HL-60 (cell line): ENCODE data around the gene PRR7.
A peak's percentile ranks its signal among the peaks of the same experiment; 100 is the strongest.

Experiments used
- DNase-seq, 2 experiments: peaks; one replicate each; pipeline ENCODE4 v3.0.0-alpha.2; 2010 to 2020; ENCODE audit warnings: low read depth in 1 of 2, low spot score in 1 of 2
- H3K27ac ChIP-seq: fragments of 250-450 bp; sonication (Bioruptor Pico); replicated peaks from 2 replicates; pipeline ENCODE4 v1.5.1; 2020; ENCODE audit warnings: mild to moderate bottlenecking, moderate library complexity
- H3K27me3 ChIP-seq: fragments of 250-450 bp; sonication (Bioruptor Pico); 2 replicates; pipeline ENCODE4 v1.5.1; 2021; ENCODE audit warnings: mild to moderate bottlenecking, moderate library complexity; ENCODE audit not compliant: insufficient read depth, poor library complexity, severe bottlenecking
- H3K4me3 ChIP-seq: replicated peaks from 2 replicates; pipeline ENCODE4 v1.5.1; 2011; ENCODE audit warnings: mild to moderate bottlenecking, control low read depth, low read length; ENCODE audit not compliant: insufficient read depth
- CTCF ChIP-seq: IDR thresholded peaks from one replicate; pipeline ENCODE4 v1.5.1; 2011; ENCODE audit warnings: low read length, control low read depth, inconsistent platforms; ENCODE audit not compliant: insufficient read depth
- GABPA ChIP-seq: IDR thresholded peaks from 2 replicates; pipeline ENCODE4 v1.6.1; 2012; ENCODE audit warnings: low read depth
- POLR2AphosphoS5 ChIP-seq: IDR thresholded peaks from 2 replicates; pipeline ENCODE4 v1.6.1; 2012; ENCODE audit warnings: low read depth
- REST ChIP-seq: IDR thresholded peaks from 2 replicates; pipeline ENCODE4 v1.6.1; 2012; ENCODE audit warnings: low read depth; ENCODE audit not compliant: insufficient replicate concordance
- SPI1 ChIP-seq: IDR thresholded peaks from 2 replicates; pipeline ENCODE4 v1.6.1; 2012; ENCODE audit warnings: low read depth, mild to moderate bottlenecking, borderline replicate concordance

PRR7 gene

GRCh38 chr5:177478711-177479646 lies 32.4 kb downstream of the PRR7 start:
- Histone ChIP-seq H3K4me3 (no peak overlapping the region), H3K27ac (peak overlapping the region; percentile 83), H3K27me3 (no peaks in the 10 kb centered on the region)
- TF ChIP-seq POLR2AphosphoS5 (peak; percentile 66), SPI1 (peak; percentile 75; the same call in 1 of the 2 replicates), GABPA (no peak)
- DNase-seq, result peak; percentile 79 to 97

DNA sequence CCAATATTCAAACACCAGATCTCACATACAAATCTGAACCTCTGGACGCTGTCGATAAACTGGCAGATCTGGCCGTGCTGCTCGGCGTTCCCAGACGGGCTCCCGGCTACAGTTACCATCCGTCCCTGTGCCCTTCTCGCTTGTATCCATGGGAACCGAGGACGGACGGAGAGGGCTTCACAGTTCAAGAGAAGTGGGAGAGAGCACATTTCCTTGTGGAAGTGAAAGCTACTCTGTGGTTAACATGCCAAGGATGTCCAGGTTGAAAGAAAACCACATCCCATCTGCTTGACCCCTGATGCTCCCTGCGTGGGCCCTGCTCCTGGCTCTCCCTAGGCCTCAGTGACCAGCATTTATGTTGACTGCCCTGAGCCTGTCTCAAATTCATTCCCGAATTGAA lies 33.2 kb downstream of the PRR7 start:
- Histone ChIP-seq H3K27ac (peak overlapping the region; percentile 83), H3K4me3 (no peak overlapping the region), H3K27me3 (no peaks in the 10 kb centered on the region)
- TF ChIP-seq REST (no peak), GABPA (no peak), SPI1 (no peak), POLR2AphosphoS5 (no peak), CTCF (no peak)
- no peak for DNase-seq

DNA sequence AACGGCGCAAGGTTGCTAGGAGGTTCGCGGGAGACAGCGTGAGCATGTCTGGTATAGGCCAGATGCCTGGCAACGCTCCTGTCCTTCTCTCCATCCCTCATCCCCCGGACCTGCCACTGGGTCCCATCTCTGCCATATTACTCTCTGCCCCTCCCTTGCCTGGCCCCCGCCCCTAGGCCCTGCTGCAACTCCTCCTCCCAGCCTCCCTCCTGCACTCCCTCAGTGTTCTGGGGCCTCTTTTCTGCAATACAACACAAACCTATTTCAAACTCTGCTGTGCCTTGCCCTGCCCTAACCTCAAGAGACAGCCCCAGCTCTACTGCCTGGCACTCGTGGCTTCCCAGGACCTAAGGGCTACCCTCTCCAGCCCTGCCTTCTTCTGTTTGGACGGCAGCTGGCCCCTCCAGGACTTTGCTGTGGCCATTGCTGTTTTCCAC lies 35.8 kb downstream of the PRR7 start:
- Histone ChIP-seq H3K27me3 (no peaks in the 10 kb centered on the region), H3K27ac (no peak overlapping the region), H3K4me3 (no peak overlapping the region)
- no peak for DNase-seq
- TF ChIP-seq POLR2AphosphoS5 (no peak; the same call in 1 of the 2 replicates), GABPA (no peak), CTCF (no peak), REST (no peak), SPI1 (no peak)

DNA sequence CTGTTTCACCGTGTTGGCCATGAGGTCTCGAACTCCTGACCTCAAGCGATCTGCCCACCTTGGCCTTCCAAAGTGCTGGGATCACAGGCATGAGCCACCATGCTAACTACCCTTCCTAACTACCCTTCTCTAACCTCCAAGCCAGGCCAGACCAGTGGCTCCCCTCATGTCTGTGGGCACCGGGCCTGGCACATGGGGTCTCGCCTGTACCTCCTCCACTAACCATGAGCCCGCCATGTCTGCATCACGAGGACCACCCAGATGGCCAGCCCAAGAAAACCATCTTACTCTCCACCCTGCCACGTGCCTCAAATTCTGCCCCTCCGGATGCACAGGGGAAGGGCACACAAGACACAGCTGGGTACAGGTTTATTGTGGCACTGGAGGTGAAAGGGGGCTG lies 36.4 kb downstream of the PRR7 start:
- Histone ChIP-seq H3K4me3 (no peak overlapping the region), H3K27me3 (no peaks in the 10 kb centered on the region), H3K27ac (no peak overlapping the region)
- TF ChIP-seq SPI1, result no peak
- no peak for TF ChIP-seq CTCF
- TF ChIP-seq POLR2AphosphoS5, result no peak
- TF ChIP-seq REST, result no peak
- TF ChIP-seq GABPA, result no peak
- no peak for DNase-seq
